Head of caudate nucleus (tissue), 42 donors: ENCODE results near the gene DUOX1.

Experiments used
- DNase-seq, 42 donors: peaks; one replicate each; pipeline versions ENCODE4 v3.0.0 to v3.0.0-alpha.2; 2020 to 2021; ENCODE audit warnings: mixed read lengths in 7 of 42
- intact Hi-C: fragments of 100-400 bp; cut with DNase I; formaldehyde crosslinking; loops from one replicate; pipeline ENCODE4 v1.15.0; 2022

The DUOX1 gene

GRCh38 chr15:45181491-45182285, 51.9 kb downstream of the DUOX1 start:
- intact Hi-C loops, result no loop called here
- no peak for DNase-seq

- no peak for DNase-seq
- intact Hi-C loops, result no loop called here
Measured at GRCh38 chr15:45182996-45183395, 53.2 kb downstream of the DUOX1 start.

GRCh38 chr15:45183511-45183910, 53.7 kb downstream of the DUOX1 start:
- no peak for DNase-seq
- intact Hi-C loops, result no loop called here

GRCh38 chr15:45184562-45185041, 54.8 kb downstream of the DUOX1 start:
- intact Hi-C loops, result no loop called here
- no peak for DNase-seq

- no peak for DNase-seq
- intact Hi-C loops, result no loop called here
Measured at GRCh38 chr15:45185069-45185779, 55.4 kb downstream of the DUOX1 start.

- DNase-seq, result peak in 3 of 42 donors; percentile 21 to 46 (median 44)
- intact Hi-C loops, result no loop called here
Measured at GRCh38 chr15:45185903-45186770, 56.3 kb downstream of the DUOX1 start.

- intact Hi-C loops, result no loop called here
- DNase-seq, result no peak
Measured at GRCh38 chr15:45186771-45187577, 57.2 kb downstream of the DUOX1 start.

- intact Hi-C loops, result no loop called here
- DNase-seq, result no peak
Measured at GRCh38 chr15:45187578-45187893, 57.7 kb downstream of the DUOX1 start.

- intact Hi-C loops, result no loop called here
- peak; percentile 40 to 89 (median 73) for DNase-seq
Measured at GRCh38 chr15:45187894-45188830, 58.4 kb downstream of the DUOX1 start, which contains the start of gene SHF. SHF (minus strand) TSS chr15:45187966; CDS start chr15:45187951, 15 bp downstream.

- intact Hi-C loops, result no loop called here
Measured at GRCh38 chr15:45197512-45197911, 67.7 kb downstream of the DUOX1 start.

GRCh38 chr15:45198337-45199135, 68.7 kb downstream of the DUOX1 start:
- intact Hi-C loops, result no loop called here
- DNase-seq, result peak; percentile 90 to 99 (median 96)

More at GRCh38 chr15:45197512-45197911, 67.7 kb downstream of the DUOX1 start:
- no peak for DNase-seq

- intact Hi-C loops, result no loop called here
- DNase-seq, result peak in 28 of 42 donors; percentile 16 to 75 (median 40)
Measured at GRCh38 chr15:45199136-45199810, 69.5 kb downstream of the DUOX1 start.

- intact Hi-C loops, result loop anchor here (2.0 kb wide), 1 partner anchor 203 kb away; a partner anchor contains a TSS
- peak; percentile 89 to 99 (median 98) for DNase-seq
Measured at GRCh38 chr15:45200001-45200798, 70.4 kb downstream of the DUOX1 start.

GRCh38 chr15:45200799-45201556, 71.2 kb downstream of the DUOX1 start:
- peak; percentile 77 to 96 (median 90) for DNase-seq
- intact Hi-C loops, result loop anchor here (2.0 kb wide), 1 partner anchor 202 kb away; a partner anchor contains a TSS

GRCh38 chr15:45201557-45201859, 71.7 kb downstream of the DUOX1 start:
- DNase-seq, result no peak
- intact Hi-C loops, result loop anchor here (2.0 kb wide), 1 partner anchor 201 kb away; a partner anchor contains a TSS
